GM12878 (cell line): ENCODE results near the gene PATL1. TPM values are rescaled to one million over a fixed set of nuclear protein-coding genes. Genes with fewer than 3 reads are reported as not detected.

Experiments used
- ATAC-seq: fragments of 200-7000 bp; cut with Tn5 transposase; 3 replicates; pipeline ENCODE4 v1.9.1; 2020; ENCODE audit warnings: mild to moderate bottlenecking, moderate library complexity
- BruUV-seq: library from RNA; stranded (reverse); fragments of 400-500 nt; replicated peaks from 2 replicates; lab custom pipeline; 2021; lab: Mats Ljungman, UMichigan
- CTCF ChIA-PET: fragments of 300-600 bp; sonication (Branson Sonifier 250); formaldehyde crosslinking; extraction: SDS; loops from one replicate; lab custom pipeline; 2021; ENCODE audit warnings: inconsistent platforms; lab: Yijun Ruan, JAX
- POLR2A ChIA-PET: fragments of 350-600 bp; formaldehyde crosslinking; extraction: SDS; loops from one replicate; lab custom pipeline; 2021; ENCODE audit warnings: inconsistent platforms; lab: Charles Lee
- RAD21 ChIA-PET: fragments of 300-600 bp; sonication (Branson Sonifier 250); formaldehyde crosslinking; loops from one replicate; lab custom pipeline; 2023; ENCODE audit warnings: antibody characterized with exemption; ENCODE audit not compliant: unreplicated experiment; lab: Charles Lee
- SMC1A ChIA-PET: fragments of 300-600 bp; sonication (Branson Sonifier 250); formaldehyde crosslinking; loops from one replicate; lab custom pipeline; 2023; ENCODE audit not compliant: unreplicated experiment, uncharacterized antibody; lab: Charles Lee
- DNase-seq: peaks from one replicate; pipeline ENCODE4 v3.0.0-alpha.2; 2011; ENCODE audit warnings: low read depth, low spot score
- FAIRE-seq: peaks from 3 replicates; lab custom pipeline; 2011; peaks lifted over from hg19 to GRCh38; lab: Jason Lieb, UNC
- H2AFZ ChIP-seq: 2 replicates; pipeline ENCODE4 v1.6.0; 2011; ENCODE audit warnings: low read depth, low read length, control low read depth; ENCODE audit not compliant: control insufficient read depth
- H3K27ac ChIP-seq: 2 replicates; pipeline ENCODE4 v1.5.1; 2011; ENCODE audit warnings: control low read depth; ENCODE audit not compliant: control insufficient read depth, insufficient read depth
- H3K27me3 ChIP-seq, 2 experiments: replicated peaks in 1 of 2; 2 replicates each; pipeline versions ENCODE4 v1.6.0 to v1.6.1; 2011; ENCODE audit warnings: low read length in 1 of 2; ENCODE audit not compliant: control insufficient read depth in 2 of 2, insufficient read depth in 2 of 2
- H3K36me3 ChIP-seq, 2 experiments: 2 replicates each; pipeline ENCODE4 v1.5.1; 2011; ENCODE audit warnings: low read length in 1 of 2; ENCODE audit not compliant: control insufficient read depth in 2 of 2, insufficient read depth in 2 of 2
- H3K4me1 ChIP-seq: 2 replicates; pipeline ENCODE4 v1.6.1; 2011; ENCODE audit warnings: mild to moderate bottlenecking, low read length, moderate library complexity, mixed read lengths; ENCODE audit not compliant: control insufficient read depth, insufficient read depth
- H3K4me2 ChIP-seq: 2 replicates; pipeline ENCODE4 v1.6.0; 2011; ENCODE audit warnings: control low read depth; ENCODE audit not compliant: control insufficient read depth, insufficient read depth
- H3K4me3 ChIP-seq: fragments of 200-600 bp; sonication (generic); 2 replicates; pipeline ENCODE4 v1.5.1; 2016
- H3K79me2 ChIP-seq: 2 replicates; pipeline ENCODE4 v1.6.0; 2011; ENCODE audit warnings: low read length; ENCODE audit not compliant: control insufficient read depth, insufficient read depth
- H3K9ac ChIP-seq: 2 replicates; pipeline ENCODE4 v1.8.0; 2011; ENCODE audit warnings: low read length, control low read depth, mixed read lengths; ENCODE audit not compliant: control insufficient read depth, insufficient read depth
- H3K9me3 ChIP-seq: replicated peaks from 3 replicates; pipeline ENCODE4 v1.5.1; 2011; ENCODE audit warnings: mild to moderate bottlenecking, low read length; ENCODE audit not compliant: control insufficient read depth, insufficient read depth
- H4K20me1 ChIP-seq: 2 replicates; pipeline ENCODE4 v1.6.0; 2011; ENCODE audit not compliant: control insufficient read depth, insufficient read depth
- ATF2 ChIP-seq: IDR thresholded peaks from 2 replicates; pipeline ENCODE4 v1.6.1; 2012; ENCODE audit warnings: low read length, inconsistent platforms
- ATF7 ChIP-seq: fragments of 450-650 bp; IDR thresholded peaks from 2 replicates; pipeline ENCODE4 v1.6.1; 2016; ENCODE audit warnings: low read depth, mild to moderate bottlenecking
- CHD4 ChIP-seq: fragments of 200-600 bp; sonication (generic); IDR thresholded peaks from 2 replicates; pipeline ENCODE4 v1.6.1; 2016; ENCODE audit warnings: mild to moderate bottlenecking
- CUX1 ChIP-seq: IDR thresholded peaks from 2 replicates; pipeline ENCODE4 v1.6.1; 2012; ENCODE audit warnings: improper control_type of control experiment, low read depth, low read length; ENCODE audit not compliant: insufficient replicate concordance
- E2F8 ChIP-seq: fragments of 450-650 bp; IDR thresholded peaks from 2 replicates; pipeline ENCODE4 v1.6.1; 2018; ENCODE audit warnings: mild to moderate bottlenecking, low read depth, moderate library complexity; ENCODE audit not compliant: partially characterized antibody
- IKZF2 ChIP-seq, 2 experiments: fragments of 450-650 bp; IDR thresholded peaks; 2 replicates each; pipeline ENCODE4 v1.6.1; 2017; ENCODE audit warnings: mild to moderate bottlenecking in 2 of 2, moderate library complexity in 2 of 2
- LARP7 ChIP-seq: fragments of 450-650 bp; IDR thresholded peaks from 2 replicates; pipeline ENCODE4 v1.6.1; 2017; ENCODE audit warnings: mild to moderate bottlenecking
- MTA3 ChIP-seq: IDR thresholded peaks from 2 replicates; pipeline ENCODE4 v1.6.1; 2012; ENCODE audit warnings: low read length, inconsistent platforms, borderline replicate concordance
- NR2F1 ChIP-seq: fragments of 450-650 bp; conservative IDR thresholded peaks from 2 replicates; pipeline ENCODE4 v1.6.1; 2017; ENCODE audit warnings: mild to moderate bottlenecking
- NRF1 ChIP-seq: conservative IDR thresholded peaks from 2 replicates; pipeline ENCODE4 v1.6.1; 2011; ENCODE audit warnings: mild to moderate bottlenecking, low read depth, low read length, improper control_type of control experiment
- RAD21 ChIP-seq: IDR thresholded peaks from 2 replicates; pipeline ENCODE4 v1.6.1; 2011; ENCODE audit warnings: mild to moderate bottlenecking, low read depth, low read length, moderate library complexity; ENCODE audit not compliant: insufficient read depth
- RAD51 ChIP-seq: fragments of 450-650 bp; IDR thresholded peaks from 2 replicates; pipeline ENCODE4 v1.6.1; 2016; ENCODE audit warnings: moderate library complexity, mild to moderate bottlenecking, inconsistent platforms
- RFX5 ChIP-seq: IDR thresholded peaks from 2 replicates; pipeline ENCODE4 v1.6.1; 2011; ENCODE audit warnings: low read depth, low read length, improper control_type of control experiment
- SIX5 ChIP-seq: IDR thresholded peaks from 2 replicates; pipeline ENCODE4 v1.6.1; 2011; ENCODE audit warnings: mild to moderate bottlenecking, low read depth, low read length, moderate library complexity; ENCODE audit not compliant: severe bottlenecking
- SUZ12 ChIP-seq: fragments of 200-600 bp; sonication (generic); IDR thresholded peaks from one replicate; pipeline ENCODE4 v1.6.1; 2018; ENCODE audit warnings: antibody characterized with exemption, mild to moderate bottlenecking; ENCODE audit not compliant: unreplicated experiment
- YY1 ChIP-seq: IDR thresholded peaks from 2 replicates; pipeline ENCODE4 v1.6.1; 2011; ENCODE audit warnings: low read depth, mild to moderate bottlenecking, low read length
- WGBS: methylation state at CpG from one replicate; pipeline ENCODE4 v1.1.6; 2016; ENCODE audit warnings: low lambda C conversion rate; ENCODE audit not compliant: insufficient replicate concordance, insufficient coverage; ENCODE audit errors: missing lambda C conversion rate; 5-methylcytosine and 5-hydroxymethylcytosine counted together
- in situ Hi-C: fragments of 300-500 bp; cut with MboI; formaldehyde crosslinking; loops from 9 replicates; pipeline ENCODE4 v1.14.3; 2018; ENCODE audit warnings: mixed read lengths
- intact Hi-C: fragments of 100-400 bp; cut with micrococcal nuclease; formaldehyde crosslinking; loops from one replicate; pipeline ENCODE4 v1.14.2; 2022; ENCODE audit not compliant: unreplicated experiment
- polyA plus RNA-seq, 11 experiments: library from polyadenylated mRNA; depleted of rRNA in 4 of 11; unstranded in 6 of 11; stranded (reverse) in 5 of 11; fragments of >200 nt; fragmentation: Nextera tagmentation in 4 of 11; fragmentation: Illumina TruSeq in 1 of 11; extraction: Ambion mirVana in 4 of 11; extraction: Trizol in 1 of 11; gene quantifications; 1 replicate in 1 of 11; 2 replicates in 10 of 11; pipeline versions ENCODE4 v1.2.1 to v1.2.3, GENCODE V29; 2011 to 2016; ENCODE audit warnings: inconsistent platforms in 2 of 11, missing spikeins in 2 of 11, low read depth in 1 of 11
- total RNA-seq, 4 experiments: library from RNA; depleted of rRNA in 3 of 4; stranded (reverse); fragments of >200 nt in 3 of 4; fragmentation: Illumina TruSeq in 1 of 4; extraction: Trizol in 1 of 4; gene quantifications; 2 replicates each; pipeline versions ENCODE4 v1.2.1 to v1.2.3, GENCODE V29; 2013 to 2021

The PATL1 gene
- total and polyA plus RNA-seq, 10 of the 15 experiments (the other 5 are each of a cell fraction or from before 2014, with no cell fraction given), result 5.3 to 62.0 (median 14.9) TPM

GRCh38 chr11:59666969-59667368 lies 1.9 kb downstream of the PATL1 start:
- H3K4me1 ChIP-seq, result no peaks in the 10 kb centered on the region; the same call in 1 of the 2 replicates
- peaks cover 47% of the 10 kb centered on the region for H3K79me2 ChIP-seq
- no TSS peak for BruUV-seq
- H3K36me3 ChIP-seq, result peaks cover 0 to 17% of the 10 kb centered on the region in 2 experiments; a peak in 2 of 4 replicates
- peak overlapping the region; percentile 78; the same call in 1 of the 2 replicates for H3K4me2 ChIP-seq
- no peaks in the 10 kb centered on the region for H3K27me3 ChIP-seq
- no peak overlapping the region for H3K9ac ChIP-seq
- RAD21 ChIA-PET, result no interaction called here
- no peak overlapping the region for H2AFZ ChIP-seq
- no peaks in the 10 kb centered on the region for H4K20me1 ChIP-seq
- in situ Hi-C loops (loop anchor here (5.0 to 25.0 kb wide), 2 partner anchors 115 to 1080 kb away; partner anchors contain the start of genes LPXN and ZFP91), intact Hi-C loops (loop anchor here (5.0 to 10.0 kb wide), 2 partner anchors 145 to 452 kb away; partner anchors contain the start of genes MPEG1 and MRPL16)
- FAIRE-seq (no peak), DNase-seq (no peak), ATAC-seq (no peak)
- POLR2A ChIA-PET, result interaction anchor here (0.6 kb wide), 2 partner anchors 46 to 114 kb away, joined by 4 read pairs; no protein-coding TSS in a partner anchor
- no peaks in the 10 kb centered on the region for H3K9me3 ChIP-seq
- no peak overlapping the region for H3K27ac ChIP-seq
- WGBS, result 50% methylated on average over 1 of the region's 1 CpG
- SMC1A ChIA-PET, result interaction anchor here (0.7 kb wide), 1 partner anchor 130 kb away, joined by 3 read pairs; no protein-coding TSS in a partner anchor
- CTCF ChIA-PET, result interaction anchor here (1.0 kb wide), 1 partner anchor 129 kb away, joined by 5 read pairs; no protein-coding TSS in a partner anchor
- peak overlapping the region; percentile 98 for H3K4me3 ChIP-seq
- TF ChIP-seq RAD21 (no peak), NRF1 (no peak), LARP7 (no peak), YY1 (no peak), CHD4 (no peak), ATF2 (no peak), NR2F1 (no peak), CUX1 (no peak), IKZF2 (IDR thresholded peaks at IDR 0.05) (no peak), SUZ12 (no peak), RFX5 (no peak), RAD51 (no peak), SIX5 (no peak), E2F8 (no peak), ATF7 (no peak), MTA3 (no peak)
